Sigmoid colon (tissue), 7 donors: ENCODE data around the gene MAML1. TPM values are rescaled to one million over a fixed set of nuclear protein-coding genes. Genes with fewer than 3 reads are reported as not detected.

Source experiments
- DNase-seq: peaks from one replicate; pipeline ENCODE4 v3.0.0-alpha.2; 2019
- H3K27ac ChIP-seq, 4 donors: fragments of 200-600 bp; sonication (generic); one replicate each; pipeline ENCODE4 v1.5.1; 2016 to 2019; ENCODE audit warnings: mild to moderate bottlenecking in 1 of 4
- H3K27me3 ChIP-seq, 3 donors: fragments of 200-600 bp; sonication (generic); one replicate each; pipeline ENCODE4 v1.5.1; 2019; ENCODE audit warnings: mild to moderate bottlenecking in 1 of 3
- H3K36me3 ChIP-seq, 4 donors: fragments of 200-600 bp; sonication (generic); one replicate each; pipeline ENCODE4 v1.5.1; 2016 to 2019
- H3K4me1 ChIP-seq, 4 donors: fragments of 200-600 bp; sonication (generic); one replicate each; pipeline ENCODE4 v1.5.1; 2017 to 2019
- H3K4me3 ChIP-seq, 4 donors: fragments of 200-600 bp; sonication (generic); one replicate each; pipeline ENCODE4 v1.5.1; 2017 to 2019; ENCODE audit warnings: mild to moderate bottlenecking in 2 of 4, moderate library complexity in 1 of 4
- H3K9me3 ChIP-seq, 4 donors: fragments of 200-600 bp in 3 of 4; sonication (generic) in 3 of 4; one replicate each; pipeline versions ENCODE4 v1.5.1 to v1.6.1; 2013 to 2019
- EP300 ChIP-seq, 4 donors: sonication (generic); formaldehyde crosslinking; IDR thresholded peaks; one replicate each; pipeline ENCODE4 v1.6.1; 2017; ENCODE audit warnings: antibody characterized with exemption in 4 of 4
- POLR2A ChIP-seq, 2 donors: fragments of 450-650 bp; IDR thresholded peaks; one replicate each; pipeline ENCODE4 v1.6.1; 2016; ENCODE audit warnings: antibody characterized with exemption in 2 of 2, mild to moderate bottlenecking in 2 of 2, moderate library complexity in 2 of 2
- POLR2AphosphoS5 ChIP-seq, 4 donors: sonication (generic); formaldehyde crosslinking; IDR thresholded peaks; one replicate each; pipeline ENCODE4 v1.6.1; 2017; ENCODE audit warnings: antibody characterized with exemption in 4 of 4
- WGBS, 2 donors: extraction: QIAGEN DNeasy Blood & Tissue Kit; methylation state at CpG; one replicate each; pipeline ENCODE4 v1.1.7; 2013; 5-methylcytosine and 5-hydroxymethylcytosine counted together
- intact Hi-C: fragments of 100-400 bp; cut with DNase I; formaldehyde crosslinking; loops from one replicate; pipeline ENCODE4 v1.15.1; 2023
- polyA plus RNA-seq, 3 donors: library from polyadenylated mRNA; stranded (reverse); fragments of 200-250 nt; gene quantifications; one replicate each; pipeline ENCODE4 v1.2.3, GENCODE V29; 2013
- total RNA-seq, 4 donors: library from RNA; depleted of rRNA; stranded (reverse); fragments of >200 nt; gene quantifications; one replicate each; pipeline ENCODE4 v1.1.0, GENCODE V29; 2016
- TF ChIP-seq, protein P1 (sequence below), 4 experiments: fragments of 450-650 bp in 3 of 4; fragments of 200-600 bp in 1 of 4; IDR thresholded peaks; one replicate each; pipeline ENCODE4 v1.5.1; 2016 to 2019; ENCODE audit warnings: antibody characterized with exemption in 4 of 4, mild to moderate bottlenecking in 3 of 4, moderate library complexity in 2 of 4
- donor health status: healthy with polysubstance abuse.
- donor health status: Bipolar disorder and iron deficiency.
- donor health status: healthy.

Gene MAML1
- total and polyA plus RNA-seq, 7 donors, result 7.2 to 30.2 (median 18.1) TPM

DNA sequence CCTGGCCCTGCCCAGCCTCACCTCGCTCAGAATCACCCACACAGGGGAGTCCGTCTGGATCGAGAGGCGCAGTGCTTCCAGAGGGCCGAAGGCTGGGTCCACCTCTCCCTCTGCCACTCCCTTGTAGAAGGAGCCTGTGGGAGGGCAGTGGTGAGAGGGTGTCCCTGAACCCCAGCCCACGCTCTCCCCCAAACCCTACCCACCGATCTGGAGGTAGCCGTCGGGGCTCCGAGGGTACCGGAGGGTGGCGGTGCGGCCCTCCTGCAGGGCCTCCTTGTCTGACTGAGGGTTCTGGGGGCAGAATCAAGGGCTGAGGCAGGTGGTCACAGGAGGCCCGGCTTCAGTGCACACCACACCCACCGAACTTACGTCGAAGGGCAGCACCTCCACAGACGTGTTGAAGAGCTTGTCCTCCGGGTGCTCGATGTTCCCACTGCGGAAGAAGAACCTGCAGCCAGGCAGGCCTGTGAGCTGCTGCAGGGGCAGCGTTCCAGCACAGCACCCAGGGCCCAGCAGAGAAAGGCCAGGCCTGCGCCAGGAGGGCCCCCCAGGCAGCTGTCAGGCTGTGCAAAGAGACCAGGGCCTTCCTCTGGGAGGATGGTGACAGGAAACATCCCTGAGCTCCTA is 65.6 kb downstream of the MAML1 start:
- Histone ChIP-seq H3K9me3 (no peaks in the 10 kb centered on the region), H3K4me1 (peaks cover 0 to 55% (median 50%) of the 10 kb centered on the region in 4 donors), H3K27me3 (no peaks in the 10 kb centered on the region), H3K36me3 (peaks cover 30 to 44% (median 35%) of the 10 kb centered on the region in 4 donors), H3K27ac (no peak overlapping the region), H3K4me3 (no peak overlapping the region)
- intact Hi-C loops, result loop anchor here (5.0 kb wide), 1 partner anchor 121 kb away; no protein-coding TSS in a partner anchor
- DNase-seq, result peak; percentile 58
- TF ChIP-seq EP300 (IDR thresholded peaks at IDR 0.05) (no peak), POLR2AphosphoS5 (IDR thresholded peaks at IDR 0.05) (no peak), POLR2A (IDR thresholded peaks at IDR 0.05) (no peak)
- TF ChIP-seq, protein P1, sequence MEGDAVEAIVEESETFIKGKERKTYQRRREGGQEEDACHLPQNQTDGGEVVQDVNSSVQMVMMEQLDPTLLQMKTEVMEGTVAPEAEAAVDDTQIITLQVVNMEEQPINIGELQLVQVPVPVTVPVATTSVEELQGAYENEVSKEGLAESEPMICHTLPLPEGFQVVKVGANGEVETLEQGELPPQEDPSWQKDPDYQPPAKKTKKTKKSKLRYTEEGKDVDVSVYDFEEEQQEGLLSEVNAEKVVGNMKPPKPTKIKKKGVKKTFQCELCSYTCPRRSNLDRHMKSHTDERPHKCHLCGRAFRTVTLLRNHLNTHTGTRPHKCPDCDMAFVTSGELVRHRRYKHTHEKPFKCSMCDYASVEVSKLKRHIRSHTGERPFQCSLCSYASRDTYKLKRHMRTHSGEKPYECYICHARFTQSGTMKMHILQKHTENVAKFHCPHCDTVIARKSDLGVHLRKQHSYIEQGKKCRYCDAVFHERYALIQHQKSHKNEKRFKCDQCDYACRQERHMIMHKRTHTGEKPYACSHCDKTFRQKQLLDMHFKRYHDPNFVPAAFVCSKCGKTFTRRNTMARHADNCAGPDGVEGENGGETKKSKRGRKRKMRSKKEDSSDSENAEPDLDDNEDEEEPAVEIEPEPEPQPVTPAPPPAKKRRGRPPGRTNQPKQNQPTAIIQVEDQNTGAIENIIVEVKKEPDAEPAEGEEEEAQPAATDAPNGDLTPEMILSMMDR (IDR thresholded peaks at IDR 0.05), result no peak
- 95 to 96% methylated on average over 23 of the region's 23 CpGs for WGBS, 2 donors

DNA sequence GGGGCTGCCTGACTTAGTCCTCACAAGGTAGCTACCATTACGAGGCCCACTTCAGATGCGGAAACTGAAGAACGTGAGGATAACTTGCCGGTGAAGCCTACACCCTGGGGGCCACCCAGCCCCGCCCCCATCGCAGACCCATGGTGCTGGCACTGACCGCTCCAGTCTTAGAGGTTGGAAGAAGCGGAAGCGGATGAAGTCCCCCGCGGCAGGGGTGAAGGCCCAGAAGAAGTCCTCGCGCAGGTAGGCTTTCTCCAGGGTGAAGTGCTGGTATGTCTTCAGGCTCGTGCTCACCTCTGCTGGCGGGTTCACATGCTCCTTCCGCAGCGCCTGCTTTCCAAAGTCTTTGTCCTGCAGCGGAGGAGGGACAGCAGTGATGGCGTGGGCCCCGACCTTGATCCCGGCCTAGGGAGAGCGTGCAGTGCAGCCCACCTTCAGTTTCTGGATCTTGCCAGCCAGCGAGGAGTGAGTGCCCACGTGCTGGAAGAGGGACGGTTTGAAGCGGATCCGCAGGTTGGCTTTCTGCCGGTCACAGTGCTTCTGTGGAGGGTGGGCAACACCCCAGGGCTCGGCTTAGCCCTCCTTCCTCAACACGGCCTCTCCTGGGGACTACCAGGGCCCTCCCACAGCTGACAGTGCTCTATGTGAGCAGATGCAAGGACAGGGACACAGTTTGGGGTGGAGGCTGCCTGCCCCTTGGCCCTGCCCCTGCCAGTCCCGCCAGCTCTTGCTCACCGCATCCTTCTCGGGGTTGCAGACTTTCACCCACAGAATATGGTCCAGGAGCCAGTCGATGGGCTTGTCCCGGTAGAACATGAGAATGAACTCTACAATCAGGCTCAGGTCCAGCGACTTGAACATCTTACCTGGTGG is 66.4 kb downstream of the MAML1 start:
- peak; percentile 63 for DNase-seq
- Histone ChIP-seq H3K4me1 (peaks cover 0 to 55% (median 50%) of the 10 kb centered on the region in 4 donors), H3K27me3 (no peaks in the 10 kb centered on the region), H3K36me3 (peaks cover 30 to 44% (median 35%) of the 10 kb centered on the region in 4 donors), H3K4me3 (no peak overlapping the region), H3K9me3 (no peaks in the 10 kb centered on the region), H3K27ac (no peak overlapping the region)
- WGBS, 2 donors, result 95 to 96% methylated on average over 36 of the region's 36 CpGs
- no peak for TF ChIP-seq EP300 (IDR thresholded peaks at IDR 0.05)
- TF ChIP-seq, protein P1 (IDR thresholded peaks at IDR 0.05), result no peak
- intact Hi-C loops, result loop anchor here (5.0 kb wide), 1 partner anchor 122 kb away; no protein-coding TSS in a partner anchor

DNA sequence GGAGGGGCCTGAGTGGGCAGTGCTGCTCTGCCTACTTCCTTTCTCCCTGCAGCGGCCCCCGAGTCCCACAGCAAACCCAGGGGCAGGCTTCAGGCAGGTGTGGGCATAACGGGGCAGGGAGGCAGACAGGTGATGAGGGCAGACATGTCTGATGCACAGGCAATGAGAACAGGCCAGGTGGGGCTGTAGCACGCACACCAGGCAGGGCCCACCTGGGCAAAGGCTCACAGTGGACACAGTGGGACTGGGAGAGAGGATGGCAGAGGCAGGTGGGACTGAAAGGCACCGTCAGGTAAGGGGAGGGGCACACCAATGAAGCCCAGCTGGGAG is 67.0 kb downstream of the MAML1 start:
- DNase-seq, result peak; percentile 61
- 84 to 86% methylated on average over 5 of the region's 5 CpGs for WGBS, 2 donors
- intact Hi-C loops, result loop anchor here (5.0 kb wide), 1 partner anchor 122 kb away; no protein-coding TSS in a partner anchor
- Histone ChIP-seq H3K27me3 (no peaks in the 10 kb centered on the region), H3K9me3 (no peaks in the 10 kb centered on the region), H3K4me3 (no peak overlapping the region), H3K27ac (no peak overlapping the region), H3K4me1 (peaks cover 0 to 56% (median 52%) of the 10 kb centered on the region in 4 donors), H3K36me3 (peaks cover 30 to 44% (median 35%) of the 10 kb centered on the region in 4 donors)
- TF ChIP-seq, protein P1 (IDR thresholded peaks at IDR 0.05), result no peak
- TF ChIP-seq POLR2A (IDR thresholded peaks at IDR 0.05), result no peak
- no peak for TF ChIP-seq POLR2AphosphoS5 (IDR thresholded peaks at IDR 0.05)
- no peak for TF ChIP-seq EP300 (IDR thresholded peaks at IDR 0.05)

DNA sequence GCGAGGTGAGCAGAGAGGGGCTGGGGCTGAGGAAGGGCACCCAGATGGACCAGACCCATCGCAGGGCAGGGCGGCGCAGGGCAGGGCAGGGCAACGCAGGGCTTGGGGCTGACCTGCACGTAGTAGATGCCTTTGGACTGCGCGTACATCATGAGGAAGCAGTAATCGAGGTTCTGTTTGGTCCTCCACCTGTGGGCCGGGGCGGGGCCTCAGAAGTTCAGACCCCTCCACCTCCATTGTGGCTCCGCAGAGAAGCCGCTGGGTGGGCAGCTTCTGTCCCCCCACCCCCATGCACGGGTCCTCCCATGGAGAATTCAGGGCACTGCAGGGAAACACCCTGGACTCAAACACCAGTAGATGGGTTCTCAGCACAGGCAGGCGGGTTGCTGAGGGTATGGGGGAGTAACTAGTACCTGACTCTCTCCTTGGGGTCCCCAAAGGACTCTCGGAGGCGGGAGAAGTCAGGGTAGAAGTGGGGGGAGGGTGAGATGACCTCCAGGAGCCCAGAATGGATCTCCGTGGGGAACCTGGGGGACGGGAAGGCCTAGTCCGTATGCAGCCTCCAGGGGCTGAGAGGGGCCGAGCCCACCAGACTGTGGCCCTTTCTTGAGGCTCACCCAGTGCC is 67.6 kb downstream of the MAML1 start:
- DNase-seq, result peak; percentile 59
- 91 to 95% methylated on average over 21 of the region's 21 CpGs for WGBS, 2 donors
- Histone ChIP-seq H3K27ac (no peak overlapping the region), H3K9me3 (no peaks in the 10 kb centered on the region), H3K4me1 (peaks cover 0 to 56% (median 52%) of the 10 kb centered on the region in 4 donors), H3K36me3 (peaks cover 30 to 44% (median 35%) of the 10 kb centered on the region in 4 donors), H3K27me3 (no peaks in the 10 kb centered on the region), H3K4me3 (no peak overlapping the region)
- intact Hi-C loops, result no loop called here
- TF ChIP-seq, protein P1 (IDR thresholded peaks at IDR 0.05), result no peak
- no peak for TF ChIP-seq POLR2A (IDR thresholded peaks at IDR 0.05)
- TF ChIP-seq POLR2AphosphoS5 (IDR thresholded peaks at IDR 0.05), result no peak
- no peak for TF ChIP-seq EP300 (IDR thresholded peaks at IDR 0.05)
